NCI-H69 (cell line): Measurements from ENCODE around the gene COL20A1.

ENCODE experiments used
- DNase-seq: peaks from one replicate; lab custom pipeline; 2025; lab: John Stamatoyannopoulos, UW

The COL20A1 gene

GRCh38 chr20:63320616-63321147, 27.7 kb downstream of the COL20A1 start:
- DNase-seq, result no peak

- no peak for DNase-seq
These were observed 28.3 kb downstream of the COL20A1 start for GRCh38 chr20:63321148-63321831.

- DNase-seq, result no peak
These were observed 29.4 kb downstream of the COL20A1 start for GRCh38 chr20:63322146-63322932.

- no peak for DNase-seq
These were observed 29.9 kb downstream of the COL20A1 start for GRCh38 chr20:63322933-63323273.

GRCh38 chr20:63323357-63323981, 30.5 kb downstream of the COL20A1 start:
- no peak for DNase-seq

- DNase-seq, result no peak
These were observed 32.1 kb downstream of the COL20A1 start for GRCh38 chr20:63325021-63325471.

GRCh38 chr20:63325554-63326313, 32.7 kb downstream of the COL20A1 start:
- DNase-seq, result no peak

- DNase-seq, result no peak
These were observed 33.6 kb downstream of the COL20A1 start for GRCh38 chr20:63326314-63327230.

- DNase-seq, result no peak
These were observed 34.3 kb downstream of the COL20A1 start for GRCh38 chr20:63327231-63327745.

- DNase-seq, result no peak
These were observed 35.2 kb downstream of the COL20A1 start for GRCh38 chr20:63328026-63328700.

- DNase-seq, result no peak
These were observed 35.8 kb downstream of the COL20A1 start for GRCh38 chr20:63328718-63329275.

- DNase-seq, result no peak
These were observed 36.5 kb downstream of the COL20A1 start for GRCh38 chr20:63329331-63330083.

GRCh38 chr20:63330084-63330760, 37.2 kb downstream of the COL20A1 start:
- DNase-seq, result no peak

- DNase-seq, result peak; percentile 8
These were observed 38.0 kb downstream of the COL20A1 start for GRCh38 chr20:63330940-63331339.

- no peak for DNase-seq
These were observed 38.9 kb downstream of the COL20A1 start for GRCh38 chr20:63331741-63332400.

- DNase-seq, result no peak
These were observed 39.7 kb downstream of the COL20A1 start for GRCh38 chr20:63332488-63333240.

- peak; percentile 43 for DNase-seq
These were observed 40.4 kb downstream of the COL20A1 start for GRCh38 chr20:63333241-63333836.
